HG03280 (cell line): Measurements from ENCODE around the gene TMEM120B.
"Not testable (repeated sequence)": the region's sequence is repeated elsewhere in the genome, so short reads cannot be mapped to it uniquely, and the experiment has no call there.

Experiments used
- ATAC-seq: cut with Tn5 transposase; IDR thresholded peaks from one replicate; pipeline ENCODE4 v1.9.1; 2021; ENCODE audit warnings: mild to moderate bottlenecking, moderate library complexity; ENCODE audit not compliant: unreplicated experiment

TMEM120B gene

GRCh38 chr12:121741743-121742142 lies 29.2 kb downstream of the TMEM120B start:
- ATAC-seq = no peak

GRCh38 chr12:121745545-121745944 lies 33.0 kb downstream of the TMEM120B start:
- not testable (repeated sequence) for ATAC-seq

- ATAC-seq = no peak
These were observed 35.6 kb downstream of the TMEM120B start for GRCh38 chr12:121748218-121748570.

GRCh38 chr12:121748571-121749265 lies 36.2 kb downstream of the TMEM120B start:
- ATAC-seq = no peak

- ATAC-seq = no peak
These were observed 36.7 kb downstream of the TMEM120B start for GRCh38 chr12:121749267-121749666.

GRCh38 chr12:121750507-121750955 lies 38.0 kb downstream of the TMEM120B start:
- ATAC-seq = no peak

GRCh38 chr12:121751034-121751433 lies 38.5 kb downstream of the TMEM120B start:
- ATAC-seq = no peak

- no peak for ATAC-seq
These were observed 39.3 kb downstream of the TMEM120B start for GRCh38 chr12:121751749-121752351.

GRCh38 chr12:121753844-121754264 lies 41.3 kb downstream of the TMEM120B start:
- ATAC-seq = no peak

- ATAC-seq = no peak
These were observed 42.3 kb downstream of the TMEM120B start for GRCh38 chr12:121754836-121755235.

- no peak for ATAC-seq
These were observed 43.0 kb downstream of the TMEM120B start for GRCh38 chr12:121755591-121755990.

GRCh38 chr12:121758536-121758935 lies 46.0 kb downstream of the TMEM120B start:
- ATAC-seq = not testable (repeated sequence)

GRCh38 chr12:121762269-121762668 lies 49.7 kb downstream of the TMEM120B start:
- ATAC-seq = no peak

GRCh38 chr12:121764808-121765207 lies 52.3 kb downstream of the TMEM120B start:
- no peak for ATAC-seq

- ATAC-seq = no peak
These were observed 53.0 kb downstream of the TMEM120B start for GRCh38 chr12:121765573-121765972.

- ATAC-seq = no peak
These were observed 53.9 kb downstream of the TMEM120B start for GRCh38 chr12:121766290-121767039.

- no peak for ATAC-seq
These were observed 55.0 kb downstream of the TMEM120B start for GRCh38 chr12:121767525-121768016.

- ATAC-seq = no peak
These were observed 56.8 kb downstream of the TMEM120B start for GRCh38 chr12:121769297-121769830.

GRCh38 chr12:121769831-121770301 lies 57.3 kb downstream of the TMEM120B start:
- no peak for ATAC-seq

- ATAC-seq = no peak
These were observed 57.8 kb downstream of the TMEM120B start for GRCh38 chr12:121770388-121770787.
